ENCODE data around the gene ERP29. TPM values are rescaled to one million over a fixed set of nuclear protein-coding genes. Genes with fewer than 3 reads are reported as not detected.

Gene ERP29
- total RNA-seq: 10 to 100 TPM; 41.0 to 95.7 TPM
- polyA plus RNA-seq (ENCODE audit: insufficient read length in 2 of 2): 100 to 1,000 TPM; 108 to 130 TPM
- long read RNA-seq, donor 1, transcript ERP29-201 (3 exons, 1,735 nt): major isoform, 101 of 119 reads
- long read RNA-seq, donor 1, transcript ERP29-202 (2 exons, 1,333 nt): minor isoform, 17 of 119 reads
- long read RNA-seq, donor 1, partial matches to known transcripts: 0 of 119 reads
- long read RNA-seq, donor 1, other reads (novel, unspliced or antisense): 0 of 119 reads
- long read RNA-seq, donor 2, transcript ERP29-201 (3 exons, 1,735 nt): major isoform, 23 of 32 reads
- long read RNA-seq, donor 2, transcript ERP29-202 (2 exons, 1,333 nt): minor isoform, 9 of 32 reads
- long read RNA-seq, donor 2, partial matches to known transcripts: 0 of 32 reads
- long read RNA-seq, donor 2, other reads (novel, unspliced or antisense): 0 of 32 reads
- long read RNA-seq, donor 3, transcript ERP29-202 (2 exons, 1,333 nt): minor isoform, 11 of 45 reads
- long read RNA-seq, donor 3, transcript ERP29-201 (3 exons, 1,735 nt): major isoform, 34 of 45 reads
- long read RNA-seq, donor 3, partial matches to known transcripts: 0 of 45 reads
- long read RNA-seq, donor 3, other reads (novel, unspliced or antisense): 0 of 45 reads
- long read RNA-seq, donor 4, transcript ERP29-201 (3 exons, 1,735 nt): major isoform, 119 of 155 reads
- long read RNA-seq, donor 4, transcript ERP29-202 (2 exons, 1,333 nt): minor isoform, 35 of 155 reads
- long read RNA-seq, donor 4, partial matches to known transcripts: 0 of 155 reads
- long read RNA-seq, donor 4, other reads (novel, unspliced or antisense): 0 of 155 reads

GRCh38 chr12:112012775-112013600, at the start of gene ERP29, which contains the start of gene TMEM116:
Gene ERP29, plus strand, starts transcription at chr12:112013426. Its CDS starts 40 bp downstream, at chr12:112013466.
Gene TMEM116, minus strand, starts transcription at chr12:112013165. Its CDS starts 7,895 bp downstream, at chr12:112005270.
- peak; percentile 95 to 100 (median 98) for DNase-seq (ENCODE audit: low read depth in 4 of 6, low spot score in 6 of 6)
- Histone ChIP-seq H3K4me1 (ENCODE audit: control insufficient read depth, insufficient read depth, low read length) (peaks cover 30% of the 10 kb centered on the region), H3K4me3 (ENCODE audit: low read depth, low read length) (peak within 1 kb of the TSS; percentile 97), H3K27me3 (ENCODE audit: control insufficient read depth, insufficient read depth, low read length) (no peaks in the 10 kb centered on the region), H3K27ac (ENCODE audit: low read depth, low read length) (peak within 1 kb of the TSS; percentile 97), H3K9me3 (ENCODE audit: control insufficient read depth, insufficient read depth, low read length) (no peaks in the 10 kb centered on the region), H3K36me3 (ENCODE audit: control insufficient read depth, insufficient read depth, low read length) (peaks cover 12% of the 10 kb centered on the region)
- WGBS (ENCODE audit: insufficient coverage): under 1% methylated on average over 67 of the region's 67 CpGs

DNA sequence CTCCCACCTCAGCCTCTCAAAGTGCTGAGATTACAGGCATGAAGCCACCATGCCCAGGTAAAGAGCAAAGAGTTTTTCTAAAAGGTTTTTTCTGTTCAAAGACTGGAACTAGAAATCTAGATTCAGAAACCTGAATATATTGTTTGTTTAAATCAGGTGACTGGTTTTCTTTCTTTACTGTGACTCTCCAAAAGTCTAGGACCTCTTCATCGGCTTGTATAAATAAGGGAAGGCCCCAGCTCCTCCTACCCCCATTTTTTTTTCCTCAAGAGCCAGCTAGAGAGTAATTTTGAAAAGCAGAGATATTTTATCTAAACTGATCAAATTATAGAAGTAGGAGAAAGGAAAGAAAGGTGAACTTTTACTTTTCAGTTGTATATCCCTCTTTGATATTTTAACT, 48.3 kb upstream of the ERP29 start:
- no peak for DNase-seq (ENCODE audit: low read depth in 4 of 6, low spot score in 6 of 6)
- Histone ChIP-seq H3K27ac (ENCODE audit: low read depth, low read length) (no peak overlapping the region), H3K36me3 (ENCODE audit: control insufficient read depth, insufficient read depth, low read length) (no peaks in the 10 kb centered on the region), H3K27me3 (ENCODE audit: control insufficient read depth, insufficient read depth, low read length) (no peaks in the 10 kb centered on the region), H3K4me1 (ENCODE audit: control insufficient read depth, insufficient read depth, low read length) (no peaks in the 10 kb centered on the region), H3K9me3 (ENCODE audit: control insufficient read depth, insufficient read depth, low read length) (peaks cover 3% of the 10 kb centered on the region), H3K4me3 (ENCODE audit: low read depth, low read length) (no peak overlapping the region)
- no CpG with 5 or more reads among the region's 1 CpG for WGBS (ENCODE audit: insufficient coverage)

DNA sequence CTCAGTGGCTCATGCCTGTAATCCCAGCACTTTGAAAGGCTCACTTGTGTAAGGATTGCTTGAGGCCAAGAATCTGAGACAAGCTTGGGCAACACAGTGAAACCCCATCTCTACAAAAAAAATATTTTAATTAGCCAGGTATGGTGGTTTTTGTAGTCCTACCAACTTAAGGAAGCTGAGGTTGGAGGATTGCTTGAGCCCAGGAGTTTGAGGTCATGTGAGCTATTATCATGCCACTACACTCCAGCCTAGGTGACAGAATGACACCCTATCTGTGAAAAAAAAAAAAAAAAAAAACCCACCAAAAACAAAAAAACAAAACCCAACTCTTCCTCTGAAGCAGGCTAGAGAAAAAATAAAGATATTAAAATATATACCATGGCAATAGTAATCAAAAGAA, 41.4 kb upstream of the ERP29 start:
- H3K27me3 ChIP-seq (ENCODE audit: control insufficient read depth, insufficient read depth, low read length): no peaks in the 10 kb centered on the region
- no peaks in the 10 kb centered on the region for H3K9me3 ChIP-seq (ENCODE audit: control insufficient read depth, insufficient read depth, low read length)
- H3K4me1 ChIP-seq (ENCODE audit: control insufficient read depth, insufficient read depth, low read length): no peaks in the 10 kb centered on the region
- H3K4me3 ChIP-seq (ENCODE audit: low read depth, low read length): no peak overlapping the region
- DNase-seq (ENCODE audit: low read depth in 4 of 6, low spot score in 6 of 6): no peak
- H3K27ac ChIP-seq (ENCODE audit: low read depth, low read length): no peak overlapping the region
- H3K36me3 ChIP-seq (ENCODE audit: control insufficient read depth, insufficient read depth, low read length): peaks cover 2% of the 10 kb centered on the region

DNA sequence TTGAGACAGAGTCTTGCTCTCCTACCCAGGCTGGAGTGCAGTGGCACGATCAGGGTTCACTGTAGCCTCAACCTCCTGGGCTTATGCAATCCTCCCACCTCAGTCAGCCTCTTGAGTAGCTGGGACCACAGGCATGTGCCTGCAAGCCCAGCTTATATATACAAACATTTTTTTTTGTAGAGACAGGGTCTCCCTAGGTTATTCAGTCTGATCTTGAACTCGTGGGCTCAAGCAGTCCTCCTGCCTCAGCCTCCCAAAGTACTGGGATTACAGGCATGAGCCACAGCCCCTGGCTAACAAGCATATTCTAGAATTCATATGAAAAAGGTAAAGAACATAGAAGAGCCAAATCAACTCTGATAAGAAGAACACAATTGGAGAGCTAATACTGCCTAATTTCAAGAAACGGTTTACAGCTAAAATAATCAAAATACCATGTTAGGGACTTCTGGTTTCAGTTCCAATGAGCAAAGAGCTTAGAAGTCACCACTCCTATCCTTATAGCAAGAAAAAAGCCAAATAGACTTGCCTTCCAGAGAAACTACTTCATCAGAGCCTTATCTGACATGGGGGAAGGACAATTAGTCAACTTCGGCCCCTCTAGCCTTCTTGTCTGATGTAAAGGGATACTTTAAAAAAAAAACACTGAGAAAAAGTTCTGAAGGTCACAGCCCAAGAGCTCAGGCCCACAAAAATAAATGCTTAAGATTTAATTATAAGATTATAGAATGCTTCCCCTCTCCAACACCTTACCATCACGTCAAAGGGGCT, 37.9 kb upstream of the ERP29 start:
- WGBS (ENCODE audit: insufficient coverage): 87% methylated on average over 1 of the region's 5 CpGs
- H3K27me3 ChIP-seq (ENCODE audit: control insufficient read depth, insufficient read depth, low read length): no peaks in the 10 kb centered on the region
- H3K4me1 ChIP-seq (ENCODE audit: control insufficient read depth, insufficient read depth, low read length): no peaks in the 10 kb centered on the region
- no peak overlapping the region for H3K27ac ChIP-seq (ENCODE audit: low read depth, low read length)
- DNase-seq (ENCODE audit: low read depth in 4 of 6, low spot score in 6 of 6): no peak
- no peaks in the 10 kb centered on the region for H3K9me3 ChIP-seq (ENCODE audit: control insufficient read depth, insufficient read depth, low read length)
- no peak overlapping the region for H3K4me3 ChIP-seq (ENCODE audit: low read depth, low read length)
- peaks cover 2% of the 10 kb centered on the region for H3K36me3 ChIP-seq (ENCODE audit: control insufficient read depth, insufficient read depth, low read length)

- 96% methylated on average over 5 of the region's 6 CpGs for WGBS (ENCODE audit: insufficient coverage)
Measured at GRCh38 chr12:111976291-111976690, 36.9 kb upstream of the ERP29 start.

DNA sequence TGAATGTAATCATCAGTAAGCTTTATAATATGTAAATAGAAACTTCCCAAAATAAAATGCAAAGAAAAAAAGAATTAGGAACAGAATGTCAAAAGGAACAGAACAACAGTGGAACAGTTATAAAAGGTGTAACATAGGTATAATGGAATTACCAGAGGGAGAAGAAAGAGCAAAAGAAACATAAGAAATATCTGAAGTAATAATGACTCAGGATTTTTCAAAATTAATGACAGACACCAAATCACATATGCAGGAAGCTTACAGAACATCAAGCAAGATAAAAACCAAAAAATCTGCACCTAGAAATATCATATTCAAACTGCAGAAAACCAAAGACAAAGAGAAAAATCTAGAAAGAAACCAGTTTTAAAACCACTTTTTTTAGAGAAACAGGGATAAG, 36.4 kb upstream of the ERP29 start:
- no peaks in the 10 kb centered on the region for H3K27me3 ChIP-seq (ENCODE audit: control insufficient read depth, insufficient read depth, low read length)
- DNase-seq (ENCODE audit: low read depth in 4 of 6, low spot score in 6 of 6): no peak

More at GRCh38 chr12:111976291-111976690, 36.9 kb upstream of the ERP29 start:
- H3K27ac ChIP-seq (ENCODE audit: low read depth, low read length): no peak overlapping the region
- H3K4me1 ChIP-seq (ENCODE audit: control insufficient read depth, insufficient read depth, low read length): no peaks in the 10 kb centered on the region
- no peak for DNase-seq (ENCODE audit: low read depth in 4 of 6, low spot score in 6 of 6)
- no peaks in the 10 kb centered on the region for H3K27me3 ChIP-seq (ENCODE audit: control insufficient read depth, insufficient read depth, low read length)
- no peaks in the 10 kb centered on the region for H3K9me3 ChIP-seq (ENCODE audit: control insufficient read depth, insufficient read depth, low read length)
- peaks cover 2% of the 10 kb centered on the region for H3K36me3 ChIP-seq (ENCODE audit: control insufficient read depth, insufficient read depth, low read length)
- no peak overlapping the region for H3K4me3 ChIP-seq (ENCODE audit: low read depth, low read length)

DNA sequence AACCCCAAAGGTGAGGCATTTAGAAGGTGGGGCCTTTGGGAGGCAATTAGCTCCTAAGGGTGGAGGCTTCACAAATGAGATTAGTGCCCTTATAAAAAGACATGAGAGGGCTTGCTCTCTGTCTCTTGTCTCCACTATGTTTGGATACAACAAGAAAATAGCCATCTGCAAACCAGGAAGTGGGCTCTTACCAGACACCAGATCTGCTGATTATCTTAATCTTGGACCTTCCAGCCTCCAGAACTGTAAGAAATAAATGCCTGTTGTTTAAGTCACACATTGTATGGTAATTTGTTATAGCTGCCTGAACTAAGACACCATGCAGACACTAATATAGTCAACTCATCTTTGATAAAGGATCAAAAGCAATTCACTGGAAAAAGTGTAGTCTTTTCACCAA, 34.7 kb upstream of the ERP29 start:
- no peak overlapping the region for H3K27ac ChIP-seq (ENCODE audit: low read depth, low read length)
- H3K4me1 ChIP-seq (ENCODE audit: control insufficient read depth, insufficient read depth, low read length): no peaks in the 10 kb centered on the region
- no peaks in the 10 kb centered on the region for H3K27me3 ChIP-seq (ENCODE audit: control insufficient read depth, insufficient read depth, low read length)
- H3K9me3 ChIP-seq (ENCODE audit: control insufficient read depth, insufficient read depth, low read length): no peaks in the 10 kb centered on the region
- DNase-seq (ENCODE audit: low read depth in 4 of 6, low spot score in 6 of 6): no peak
- H3K36me3 ChIP-seq (ENCODE audit: control insufficient read depth, insufficient read depth, low read length): no peaks in the 10 kb centered on the region
- H3K4me3 ChIP-seq (ENCODE audit: low read depth, low read length): no peak overlapping the region

More for the DNA sequence above, 36.4 kb upstream of the ERP29 start:
- Histone ChIP-seq H3K27ac (ENCODE audit: low read depth, low read length) (no peak overlapping the region), H3K36me3 (ENCODE audit: control insufficient read depth, insufficient read depth, low read length) (peaks cover 2% of the 10 kb centered on the region), H3K4me3 (ENCODE audit: low read depth, low read length) (no peak overlapping the region), H3K4me1 (ENCODE audit: control insufficient read depth, insufficient read depth, low read length) (no peaks in the 10 kb centered on the region), H3K9me3 (ENCODE audit: control insufficient read depth, insufficient read depth, low read length) (no peaks in the 10 kb centered on the region)

DNA sequence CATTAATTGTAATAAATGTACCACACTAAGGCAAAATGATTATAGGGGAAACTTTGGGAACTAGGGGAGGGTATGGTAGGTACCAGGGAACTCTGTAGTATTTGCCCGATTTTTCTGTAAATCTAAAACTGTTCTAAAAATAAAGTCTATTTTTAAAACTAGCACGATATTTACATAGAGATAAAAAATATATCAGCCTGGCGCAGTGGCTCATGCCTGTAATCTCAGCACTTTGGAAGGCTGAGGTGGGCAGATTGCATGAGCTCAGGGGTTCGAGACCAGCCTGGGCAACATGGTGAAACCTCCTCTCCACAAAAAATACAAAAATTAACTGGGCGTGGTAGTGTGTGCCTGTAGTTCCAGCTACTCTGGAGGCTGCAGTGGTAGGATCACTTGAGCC, 32.6 kb upstream of the ERP29 start:
- Histone ChIP-seq H3K4me1 (ENCODE audit: control insufficient read depth, insufficient read depth, low read length) (no peaks in the 10 kb centered on the region), H3K27ac (ENCODE audit: low read depth, low read length) (no peak overlapping the region), H3K36me3 (ENCODE audit: control insufficient read depth, insufficient read depth, low read length) (no peaks in the 10 kb centered on the region), H3K9me3 (ENCODE audit: control insufficient read depth, insufficient read depth, low read length) (no peaks in the 10 kb centered on the region), H3K4me3 (ENCODE audit: low read depth, low read length) (no peak overlapping the region), H3K27me3 (ENCODE audit: control insufficient read depth, insufficient read depth, low read length) (no peaks in the 10 kb centered on the region)
- DNase-seq (ENCODE audit: low read depth in 4 of 6, low spot score in 6 of 6): no peak
- WGBS (ENCODE audit: insufficient coverage): no CpG with 5 or more reads among the region's 5 CpGs

GRCh38 chr12:111981987-111982386, 31.2 kb upstream of the ERP29 start:
- Histone ChIP-seq H3K27me3 (ENCODE audit: control insufficient read depth, insufficient read depth, low read length) (no peaks in the 10 kb centered on the region), H3K9me3 (ENCODE audit: control insufficient read depth, insufficient read depth, low read length) (no peaks in the 10 kb centered on the region), H3K27ac (ENCODE audit: low read depth, low read length) (no peak overlapping the region), H3K4me1 (ENCODE audit: control insufficient read depth, insufficient read depth, low read length) (no peaks in the 10 kb centered on the region), H3K4me3 (ENCODE audit: low read depth, low read length) (no peak overlapping the region), H3K36me3 (ENCODE audit: control insufficient read depth, insufficient read depth, low read length) (no peaks in the 10 kb centered on the region)
- no CpG with 5 or more reads among the region's 2 CpGs for WGBS (ENCODE audit: insufficient coverage)
- no peak for DNase-seq (ENCODE audit: low read depth in 4 of 6, low spot score in 6 of 6)

Data from spinal cord (tissue), 10 donors.